ENCODE measurements around the gene RBBP9.

- TF ChIP-seq POLR2A (IDR thresholded peaks at IDR 0.05; ENCODE audit: low read depth, low read length) (no peak), CTCF (conservative IDR thresholded peaks at IDR 0.05; ENCODE audit: low read depth, low read length) (no peak), CEBPB (IDR thresholded peaks at IDR 0.05; ENCODE audit: low read depth, low read length) (no peak)
These were observed 19.2 kb downstream of the RBBP9 start for GRCh38 chr20:18477821-18478220.
